Activated naive CD8-positive, alpha-beta T cell (primary cell): Measurements from ENCODE around the gene TMEM81.

Source experiments
- H3K27ac Mint-ChIP-seq: one replicate; pipeline ENCODE4 v1.8.0; 2021; ENCODE audit warnings: mixed read lengths
- H3K27me3 Mint-ChIP-seq: one replicate; pipeline ENCODE4 v1.8.0; 2021; ENCODE audit warnings: mixed read lengths
- H3K36me3 Mint-ChIP-seq: one replicate; pipeline ENCODE4 v1.8.0; 2021; ENCODE audit warnings: mixed read lengths
- H3K4me1 Mint-ChIP-seq: one replicate; pipeline ENCODE4 v1.8.0; 2021; ENCODE audit warnings: low read depth, mixed read lengths
- H3K4me3 Mint-ChIP-seq: one replicate; pipeline ENCODE4 v1.8.0; 2021; ENCODE audit warnings: mild to moderate bottlenecking, mixed read lengths
- H3K9me3 Mint-ChIP-seq: one replicate; pipeline ENCODE4 v1.8.0; 2021; ENCODE audit warnings: low read depth, mixed read lengths

The TMEM81 gene

DNA sequence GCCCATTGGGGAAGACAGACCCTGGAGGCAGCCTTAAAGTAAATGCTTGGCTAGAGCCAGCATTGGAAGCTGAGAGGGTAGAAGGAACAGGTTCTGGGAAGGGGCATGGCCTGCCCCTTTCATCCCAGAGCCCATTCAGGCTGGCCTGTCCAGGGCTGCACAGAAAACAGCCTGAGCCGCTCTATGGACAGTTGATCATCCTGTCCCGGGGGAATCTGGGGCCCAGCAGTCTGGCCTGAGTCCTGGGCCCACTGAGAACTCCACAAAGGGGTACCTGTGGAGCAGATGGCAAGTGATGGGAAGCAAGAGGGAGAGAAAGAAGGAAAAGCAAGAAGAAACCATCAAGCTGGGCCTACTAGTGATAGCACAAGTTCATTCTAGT, 13.2 kb downstream of the TMEM81 start:
- no peaks in the 10 kb centered on the region for H3K36me3 Mint-ChIP-seq
- H3K27me3 Mint-ChIP-seq: no peaks in the 10 kb centered on the region
- H3K27ac Mint-ChIP-seq: no peak overlapping the region
- no peaks in the 10 kb centered on the region for H3K4me1 Mint-ChIP-seq
- H3K9me3 Mint-ChIP-seq: no peaks in the 10 kb centered on the region
- no peak overlapping the region for H3K4me3 Mint-ChIP-seq

DNA sequence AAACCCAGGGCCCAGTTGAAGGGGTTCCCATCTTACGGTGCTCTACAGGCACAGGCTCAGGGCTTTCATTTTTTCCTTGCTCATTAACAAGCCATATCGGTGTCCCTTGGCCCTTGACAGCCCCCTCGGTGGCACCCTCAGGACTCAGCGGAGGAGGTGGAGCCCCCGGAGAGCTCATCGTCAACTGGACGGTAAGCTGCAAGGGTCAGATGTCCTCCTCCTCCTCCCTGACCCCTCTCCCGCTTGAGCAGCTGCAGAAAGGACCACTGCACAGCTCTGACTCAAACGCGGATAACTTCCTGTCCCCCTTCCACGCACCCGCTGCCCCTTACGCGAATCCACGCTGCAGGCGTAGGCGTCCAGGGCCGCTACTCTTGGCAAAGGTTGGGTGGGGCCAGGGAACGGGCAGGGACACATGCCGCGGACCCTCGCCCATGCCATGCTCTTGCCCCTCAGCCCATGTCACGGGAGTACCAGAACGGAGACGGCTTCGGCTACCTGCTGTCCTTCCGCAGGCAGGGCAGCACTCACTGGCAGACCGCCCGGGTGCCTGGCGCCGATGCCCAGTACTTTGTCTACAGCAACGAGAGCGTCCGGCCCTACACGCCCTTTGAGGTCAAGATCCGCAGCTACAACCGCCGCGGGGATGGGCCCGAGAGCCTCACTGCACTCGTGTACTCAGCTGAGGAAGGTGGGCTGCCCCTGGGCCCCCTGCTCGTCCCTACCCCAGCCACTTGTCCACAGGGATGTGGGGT, 14.7 kb downstream of the TMEM81 start:
- Mint-ChIP-seq H3K9me3 (no peaks in the 10 kb centered on the region), H3K36me3 (no peaks in the 10 kb centered on the region), H3K27me3 (no peaks in the 10 kb centered on the region), H3K27ac (no peak overlapping the region), H3K4me3 (no peak overlapping the region), H3K4me1 (no peaks in the 10 kb centered on the region)

DNA sequence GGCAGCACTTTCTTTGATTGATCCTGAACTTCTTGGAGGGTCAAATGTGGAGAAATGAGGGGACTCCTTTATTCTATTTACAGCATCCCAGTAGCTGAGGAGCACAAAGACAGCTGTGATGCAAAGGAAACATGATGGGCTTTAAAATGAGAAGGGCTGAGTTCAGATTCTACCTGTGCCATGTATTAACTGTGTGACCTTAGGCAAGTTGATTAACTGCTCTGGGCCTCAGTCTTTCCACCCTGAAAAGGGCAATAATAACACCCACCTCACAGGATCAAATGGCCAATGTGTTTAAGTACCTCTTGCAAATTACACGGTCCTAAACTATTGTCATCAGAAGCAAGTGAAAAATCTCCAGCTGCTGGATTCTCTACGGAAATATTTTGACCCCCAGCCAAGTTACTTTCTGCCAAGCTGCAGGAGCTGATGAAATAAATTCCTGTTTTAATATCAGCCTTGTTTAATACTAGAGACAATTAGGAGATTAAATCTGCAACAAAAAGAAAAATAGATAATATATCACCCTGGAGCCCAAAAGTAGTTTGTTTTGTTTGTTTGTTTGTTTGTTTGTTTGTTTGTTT, 15.7 kb downstream of the TMEM81 start:
- H3K36me3 Mint-ChIP-seq: no peaks in the 10 kb centered on the region
- H3K27me3 Mint-ChIP-seq: no peaks in the 10 kb centered on the region
- no peak overlapping the region for H3K27ac Mint-ChIP-seq
- no peak overlapping the region for H3K4me3 Mint-ChIP-seq
- no peaks in the 10 kb centered on the region for H3K4me1 Mint-ChIP-seq
- no peaks in the 10 kb centered on the region for H3K9me3 Mint-ChIP-seq

DNA sequence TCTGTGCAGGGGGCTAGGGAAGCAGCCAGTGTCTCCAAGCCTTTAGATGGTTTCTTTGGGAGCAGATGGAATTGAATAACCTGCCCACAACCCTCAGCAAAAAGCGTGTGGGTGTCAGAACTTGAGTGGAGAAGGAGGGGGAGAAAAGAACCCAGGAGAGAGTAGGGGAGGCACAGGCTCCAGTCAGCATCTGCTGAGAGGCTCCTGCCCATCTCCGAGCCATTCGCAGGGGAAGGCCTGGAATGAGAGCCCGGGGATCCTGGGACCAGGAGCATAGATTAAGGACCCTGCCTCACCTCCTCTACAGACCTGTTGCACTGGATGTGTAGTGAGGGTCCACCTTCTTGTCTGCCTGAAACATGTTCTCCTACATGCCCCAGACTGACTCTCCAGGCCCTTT, 16.3 kb downstream of the TMEM81 start:
- Mint-ChIP-seq H3K27me3 (no peaks in the 10 kb centered on the region), H3K27ac (no peak overlapping the region), H3K9me3 (no peaks in the 10 kb centered on the region), H3K4me1 (no peaks in the 10 kb centered on the region), H3K36me3 (no peaks in the 10 kb centered on the region), H3K4me3 (no peak overlapping the region)

DNA sequence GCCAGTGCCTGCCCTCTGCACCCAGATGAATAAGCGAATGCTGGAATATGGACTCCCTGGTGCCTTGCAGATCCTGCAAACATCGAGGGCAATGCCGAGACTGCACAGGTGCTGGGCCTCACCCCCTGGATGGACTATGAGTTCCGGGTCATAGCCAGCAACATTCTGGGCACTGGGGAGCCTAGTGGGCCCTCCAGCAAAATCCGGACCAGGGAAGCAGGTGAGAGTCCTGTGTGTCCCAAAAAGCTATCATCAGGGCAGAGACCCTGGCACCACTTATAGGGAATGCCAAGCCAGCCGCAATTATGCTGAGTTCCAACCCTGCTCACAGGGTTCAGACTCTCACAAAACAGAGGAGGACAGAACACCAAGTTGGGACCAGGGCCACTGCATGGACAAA, 17.2 kb downstream of the TMEM81 start:
- Mint-ChIP-seq H3K36me3 (no peaks in the 10 kb centered on the region), H3K27me3 (no peaks in the 10 kb centered on the region), H3K27ac (no peak overlapping the region), H3K4me1 (no peaks in the 10 kb centered on the region), H3K4me3 (no peak overlapping the region), H3K9me3 (no peaks in the 10 kb centered on the region)

DNA sequence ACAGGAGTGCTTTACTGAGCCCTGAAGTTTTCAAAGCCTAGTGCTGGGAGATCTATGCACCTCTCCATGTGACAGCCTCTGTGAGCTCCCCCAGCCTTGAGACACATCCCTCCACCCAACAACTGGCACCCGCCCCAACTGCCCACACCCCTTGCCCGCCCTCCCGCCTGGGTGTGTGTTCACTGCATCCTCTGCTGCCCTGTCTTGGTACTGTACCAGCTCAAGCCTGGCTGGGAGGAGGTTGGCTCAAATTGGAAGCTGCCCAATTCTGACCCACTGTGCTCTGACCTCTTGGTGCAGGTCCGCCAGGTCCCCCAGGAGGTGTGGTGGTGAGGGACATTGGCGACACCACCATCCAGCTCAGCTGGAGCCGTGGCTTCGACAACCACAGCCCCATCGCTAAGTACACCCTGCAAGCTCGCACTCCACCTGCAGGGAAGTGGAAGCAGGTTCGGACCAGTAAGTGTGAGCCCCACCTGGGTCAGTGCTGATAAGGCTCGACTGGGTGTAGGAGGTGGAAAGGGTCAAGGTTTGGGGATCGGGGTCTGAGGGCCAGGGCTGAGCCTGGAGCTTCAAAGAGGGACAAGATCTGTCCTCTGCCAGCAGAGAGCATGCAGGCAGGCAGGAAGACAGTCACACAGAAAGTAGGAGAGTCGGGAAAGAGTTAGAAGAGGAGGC, 18.0 kb downstream of the TMEM81 start:
- no peak overlapping the region for H3K4me3 Mint-ChIP-seq
- no peaks in the 10 kb centered on the region for H3K27me3 Mint-ChIP-seq
- no peaks in the 10 kb centered on the region for H3K4me1 Mint-ChIP-seq
- H3K27ac Mint-ChIP-seq: no peak overlapping the region
- H3K36me3 Mint-ChIP-seq: no peaks in the 10 kb centered on the region
- no peaks in the 10 kb centered on the region for H3K9me3 Mint-ChIP-seq

DNA sequence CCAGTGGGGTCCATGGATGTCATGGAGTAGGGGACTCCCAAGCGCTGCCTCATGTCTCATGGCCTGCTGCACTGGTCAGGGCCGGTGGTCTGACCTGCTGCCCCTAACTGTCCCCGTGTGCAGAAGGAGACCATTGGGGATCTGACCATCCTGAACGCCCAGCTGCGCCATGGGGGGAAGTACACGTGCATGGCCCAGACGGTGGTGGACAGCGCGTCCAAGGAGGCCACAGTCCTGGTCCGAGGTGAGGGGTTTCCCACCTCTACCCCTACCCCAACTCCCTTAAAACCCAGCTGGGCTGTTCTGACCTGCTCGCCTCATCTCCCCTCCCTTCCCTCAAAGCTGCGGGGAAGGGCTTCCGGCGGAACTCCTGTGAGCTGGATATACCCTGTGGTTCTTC, 18.6 kb downstream of the TMEM81 start:
- Mint-ChIP-seq H3K36me3 (no peaks in the 10 kb centered on the region), H3K27me3 (no peaks in the 10 kb centered on the region), H3K9me3 (no peaks in the 10 kb centered on the region), H3K4me3 (no peak overlapping the region), H3K4me1 (no peaks in the 10 kb centered on the region), H3K27ac (no peak overlapping the region)

DNA sequence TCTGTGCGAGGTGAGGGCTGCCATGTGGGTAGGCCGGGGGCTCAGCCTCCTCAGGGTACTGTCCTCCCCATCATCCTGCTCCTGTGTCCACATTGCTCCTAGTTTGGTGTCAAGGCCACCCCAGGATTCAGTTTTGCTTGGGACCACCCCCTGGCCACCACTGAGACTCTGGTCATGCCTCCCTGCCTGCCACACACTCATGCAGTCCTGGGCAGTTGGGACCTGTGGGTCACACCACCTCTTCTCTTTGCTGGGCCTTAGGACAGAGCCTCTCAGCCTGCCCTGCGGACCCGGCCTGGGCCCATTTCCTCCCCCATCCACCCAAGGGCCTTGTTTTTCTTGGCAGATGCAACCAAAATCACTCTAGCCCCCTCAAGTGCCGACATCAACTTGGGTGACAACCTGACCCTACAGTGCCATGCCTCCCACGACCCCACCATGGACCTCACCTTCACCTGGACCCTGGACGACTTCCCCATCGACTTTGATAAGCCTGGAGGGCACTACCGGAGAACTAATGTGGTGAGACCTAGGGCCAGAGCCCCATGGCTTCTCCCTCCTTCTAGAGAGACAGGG, 19.4 kb downstream of the TMEM81 start:
- Mint-ChIP-seq H3K4me3 (no peak overlapping the region), H3K27ac (no peak overlapping the region), H3K4me1 (no peaks in the 10 kb centered on the region), H3K27me3 (no peaks in the 10 kb centered on the region), H3K36me3 (no peaks in the 10 kb centered on the region), H3K9me3 (no peaks in the 10 kb centered on the region)

DNA sequence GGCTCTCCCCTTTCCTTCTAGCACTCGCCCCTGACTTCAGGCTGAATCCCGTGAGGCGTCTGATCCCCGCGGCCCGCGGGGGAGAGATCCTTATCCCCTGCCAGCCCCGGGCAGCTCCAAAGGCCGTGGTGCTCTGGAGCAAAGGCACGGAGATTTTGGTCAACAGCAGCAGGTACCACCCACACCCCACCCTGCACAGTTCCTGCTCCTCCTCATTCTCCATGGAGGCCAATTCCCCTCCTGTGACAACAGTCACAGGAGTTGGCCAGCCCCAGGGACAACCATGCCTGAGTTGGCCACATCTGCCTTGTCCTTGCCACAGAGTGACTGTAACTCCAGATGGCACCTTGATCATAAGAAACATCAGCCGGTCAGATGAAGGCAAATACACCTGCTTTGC, 20.0 kb downstream of the TMEM81 start:
- Mint-ChIP-seq H3K27ac (no peak overlapping the region), H3K9me3 (no peaks in the 10 kb centered on the region), H3K4me3 (no peak overlapping the region), H3K4me1 (no peaks in the 10 kb centered on the region), H3K36me3 (no peaks in the 10 kb centered on the region), H3K27me3 (no peaks in the 10 kb centered on the region)

DNA sequence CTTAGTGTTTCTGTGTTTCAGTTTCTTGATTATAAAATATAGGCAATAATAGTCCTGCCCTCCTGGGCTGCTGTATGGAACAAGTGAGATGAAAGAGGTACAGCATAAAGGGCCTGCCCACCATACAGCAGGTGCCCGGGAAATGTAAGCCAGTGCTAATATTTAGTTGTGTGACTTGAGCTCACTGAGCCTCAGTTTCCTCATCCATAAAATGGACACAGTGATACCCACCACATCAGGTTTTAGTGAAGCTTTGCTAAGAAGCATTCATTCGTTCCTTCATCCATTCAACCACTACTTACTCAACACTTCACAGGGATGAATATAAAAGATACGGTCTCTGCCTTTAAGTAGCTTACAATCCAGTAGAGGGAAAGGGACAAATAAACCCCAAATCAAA, 21.4 kb downstream of the TMEM81 start:
- Mint-ChIP-seq H3K9me3 (no peaks in the 10 kb centered on the region), H3K27ac (no peak overlapping the region), H3K36me3 (no peaks in the 10 kb centered on the region), H3K4me1 (no peaks in the 10 kb centered on the region), H3K27me3 (no peaks in the 10 kb centered on the region), H3K4me3 (no peak overlapping the region)

DNA sequence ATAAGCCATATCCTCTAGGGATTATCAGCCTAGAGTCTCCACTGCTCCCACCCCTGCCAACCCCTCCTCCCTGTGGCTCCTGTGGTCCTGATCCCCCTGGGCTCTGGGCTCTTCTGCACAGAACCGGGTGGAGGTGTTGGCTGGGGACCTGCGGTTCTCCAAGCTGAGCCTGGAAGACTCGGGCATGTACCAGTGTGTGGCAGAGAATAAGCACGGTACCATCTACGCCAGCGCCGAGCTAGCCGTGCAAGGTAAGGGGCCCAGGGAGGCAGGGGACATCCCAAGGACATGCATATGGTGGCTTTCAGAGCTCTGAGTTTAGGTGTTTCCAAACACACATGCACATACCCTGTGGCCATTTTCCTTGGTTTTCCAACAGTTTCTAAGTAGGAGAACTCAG, 21.9 kb downstream of the TMEM81 start:
- Mint-ChIP-seq H3K36me3 (no peaks in the 10 kb centered on the region), H3K9me3 (no peaks in the 10 kb centered on the region), H3K27ac (no peak overlapping the region), H3K4me3 (no peak overlapping the region), H3K27me3 (no peaks in the 10 kb centered on the region), H3K4me1 (no peaks in the 10 kb centered on the region)

DNA sequence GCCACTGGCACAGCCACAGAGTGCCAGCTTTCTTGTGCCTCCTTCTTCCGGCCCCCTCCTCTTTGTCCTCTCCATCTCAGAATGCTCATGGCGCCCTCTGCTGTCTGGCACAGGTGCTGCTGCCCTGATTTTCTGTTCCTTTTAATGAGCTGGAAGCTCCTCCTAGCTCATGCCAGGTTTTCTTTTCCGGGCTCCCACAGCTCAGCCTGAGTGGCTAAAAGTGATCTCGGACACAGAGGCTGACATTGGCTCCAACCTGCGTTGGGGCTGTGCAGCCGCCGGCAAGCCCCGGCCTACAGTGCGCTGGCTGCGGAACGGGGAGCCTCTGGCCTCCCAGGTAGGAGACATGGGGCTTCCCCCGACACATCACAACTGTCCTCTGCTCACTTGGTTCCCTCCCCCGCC, 22.6 kb downstream of the TMEM81 start:
- H3K9me3 Mint-ChIP-seq: no peaks in the 10 kb centered on the region
- H3K36me3 Mint-ChIP-seq: no peaks in the 10 kb centered on the region
- no peaks in the 10 kb centered on the region for H3K4me1 Mint-ChIP-seq
- no peak overlapping the region for H3K27ac Mint-ChIP-seq
- no peak overlapping the region for H3K4me3 Mint-ChIP-seq
- no peaks in the 10 kb centered on the region for H3K27me3 Mint-ChIP-seq

DNA sequence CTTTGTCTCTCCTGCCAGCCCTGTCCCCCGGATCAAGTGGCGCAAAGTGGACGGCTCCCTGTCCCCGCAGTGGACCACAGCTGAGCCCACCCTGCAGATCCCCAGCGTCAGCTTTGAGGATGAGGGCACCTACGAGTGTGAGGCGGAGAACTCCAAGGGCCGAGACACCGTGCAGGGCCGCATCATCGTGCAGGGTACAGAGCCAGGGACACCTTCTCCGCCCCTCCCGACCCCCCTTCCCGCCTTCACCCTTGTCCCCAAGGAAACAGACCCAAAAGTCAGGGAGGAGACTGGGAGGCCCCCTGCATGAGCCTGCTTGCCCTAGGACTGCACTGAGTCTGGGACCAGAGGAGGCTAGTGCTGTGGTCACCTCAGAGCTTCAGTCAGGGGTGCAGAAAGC, 23.0 kb downstream of the TMEM81 start:
- H3K27me3 Mint-ChIP-seq: no peaks in the 10 kb centered on the region
- no peaks in the 10 kb centered on the region for H3K9me3 Mint-ChIP-seq
- no peaks in the 10 kb centered on the region for H3K36me3 Mint-ChIP-seq
- no peak overlapping the region for H3K4me3 Mint-ChIP-seq
- H3K4me1 Mint-ChIP-seq: no peaks in the 10 kb centered on the region
- no peak overlapping the region for H3K27ac Mint-ChIP-seq

DNA sequence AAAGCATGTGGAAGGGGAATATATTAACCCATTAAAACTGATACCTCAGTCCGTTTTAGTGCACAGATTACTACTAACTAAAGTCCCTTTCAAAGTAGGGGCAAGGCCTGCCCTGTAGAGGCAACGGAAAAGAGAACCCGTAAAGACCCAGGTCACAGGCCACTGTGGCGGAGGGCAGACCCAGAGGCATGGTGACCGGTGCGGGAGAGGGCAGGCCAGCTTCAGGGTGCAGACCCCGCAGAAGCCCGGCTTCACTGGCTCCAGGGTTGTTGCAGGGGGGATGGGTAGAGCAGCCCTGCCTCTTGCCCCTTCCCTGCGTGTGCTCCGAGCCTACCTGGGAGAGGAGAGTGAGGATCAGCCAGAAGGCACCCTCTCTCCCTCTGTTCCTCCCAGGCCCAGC, 23.5 kb downstream of the TMEM81 start:
- Mint-ChIP-seq H3K4me1 (no peaks in the 10 kb centered on the region), H3K4me3 (no peak overlapping the region)

DNA sequence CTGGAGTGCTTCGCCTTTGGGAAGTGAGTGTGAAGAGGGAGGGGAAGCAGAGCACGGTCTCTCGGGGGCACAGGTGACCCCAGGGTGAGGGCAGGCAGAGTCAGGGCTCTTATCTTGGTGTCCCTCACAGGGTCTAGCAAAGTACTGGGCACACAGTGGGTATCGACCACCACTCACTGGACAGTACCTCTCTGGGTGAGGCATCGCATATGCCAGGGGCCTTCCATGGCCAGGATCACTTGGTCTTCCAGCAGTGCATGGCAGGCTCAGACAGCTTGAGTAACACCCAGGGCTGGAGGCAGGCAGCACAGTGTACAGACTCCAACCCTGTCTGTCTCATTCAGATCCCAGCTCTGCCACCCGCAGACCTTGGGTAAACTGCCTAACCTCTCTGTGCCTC, 24.6 kb downstream of the TMEM81 start:
- Mint-ChIP-seq H3K27ac (no peak overlapping the region), H3K27me3 (no peaks in the 10 kb centered on the region), H3K4me3 (no peak overlapping the region), H3K36me3 (no peaks in the 10 kb centered on the region), H3K9me3 (no peaks in the 10 kb centered on the region), H3K4me1 (no peaks in the 10 kb centered on the region)

More for the DNA sequence above, 23.5 kb downstream of the TMEM81 start:
- Mint-ChIP-seq H3K27ac (no peak overlapping the region), H3K27me3 (no peaks in the 10 kb centered on the region), H3K36me3 (no peaks in the 10 kb centered on the region), H3K9me3 (no peaks in the 10 kb centered on the region)
